Vagina (tissue), 2 donors: ENCODE data around the gene DNAH10. TPM values are rescaled to one million over a fixed set of nuclear protein-coding genes. Genes with fewer than 3 reads are reported as not detected.
A peak's percentile ranks its signal among the peaks of the same experiment; 100 is the strongest.

Source experiments
- DNase-seq, 2 donors: peaks; one replicate each; pipeline ENCODE4 v3.0.0-alpha.2; 2017; ENCODE audit errors: extremely low spot score in 2 of 2
- H3K27ac ChIP-seq: fragments of 200-600 bp; sonication (generic); one replicate; pipeline ENCODE4 v1.5.1; 2019
- H3K27me3 ChIP-seq: fragments of 200-600 bp; sonication (generic); one replicate; pipeline ENCODE4 v1.5.1; 2019
- H3K36me3 ChIP-seq, 2 donors: fragments of 200-600 bp; sonication (generic); one replicate each; pipeline ENCODE4 v1.5.1; 2017 to 2019
- H3K4me1 ChIP-seq: fragments of 200-600 bp; sonication (generic); one replicate; pipeline ENCODE4 v1.5.1; 2019
- H3K4me3 ChIP-seq, 2 donors: fragments of 200-600 bp; sonication (generic); 1 replicate in 1 of 2; 2 replicates in 1 of 2; pipeline ENCODE4 v1.5.1; 2016 to 2019
- H3K9me3 ChIP-seq: fragments of 200-600 bp; sonication (generic); one replicate; pipeline ENCODE4 v1.5.1; 2019
- POLR2A ChIP-seq, 2 donors: fragments of 450-650 bp; IDR thresholded peaks; one replicate each; pipeline ENCODE4 v1.6.1; 2017; ENCODE audit warnings: antibody characterized with exemption in 2 of 2, mild to moderate bottlenecking in 2 of 2, moderate library complexity in 2 of 2
- POLR2AphosphoS5 ChIP-seq, 2 donors: sonication (generic); formaldehyde crosslinking; IDR thresholded peaks; one replicate each; pipeline ENCODE4 v1.9.0; 2017; ENCODE audit warnings: antibody characterized with exemption in 2 of 2, mild to moderate bottlenecking in 2 of 2, low read depth in 1 of 2; ENCODE audit not compliant: insufficient read depth in 1 of 2
- intact Hi-C: fragments of 100-400 bp; cut with DNase I; formaldehyde crosslinking; loops from one replicate; pipeline ENCODE4 v1.15.1; 2023
- total RNA-seq: library from RNA; depleted of rRNA; stranded (reverse); fragments of >200 nt; gene quantifications from one replicate; pipeline ENCODE4 v1.2.3, GENCODE V29; 2016
- TF ChIP-seq, protein P1 (sequence below), 3 experiments: fragments of 450-650 bp in 2 of 3; fragments of 200-600 bp in 1 of 3; sonication (generic) in 1 of 3; IDR thresholded peaks; one replicate each; pipeline ENCODE4 v1.5.1; 2017 to 2019; ENCODE audit warnings: antibody characterized with exemption in 3 of 3, mild to moderate bottlenecking in 2 of 3, moderate library complexity in 2 of 3

The DNAH10 gene
- total RNA-seq, 1 donor from 2014 or later: not detected

DNA sequence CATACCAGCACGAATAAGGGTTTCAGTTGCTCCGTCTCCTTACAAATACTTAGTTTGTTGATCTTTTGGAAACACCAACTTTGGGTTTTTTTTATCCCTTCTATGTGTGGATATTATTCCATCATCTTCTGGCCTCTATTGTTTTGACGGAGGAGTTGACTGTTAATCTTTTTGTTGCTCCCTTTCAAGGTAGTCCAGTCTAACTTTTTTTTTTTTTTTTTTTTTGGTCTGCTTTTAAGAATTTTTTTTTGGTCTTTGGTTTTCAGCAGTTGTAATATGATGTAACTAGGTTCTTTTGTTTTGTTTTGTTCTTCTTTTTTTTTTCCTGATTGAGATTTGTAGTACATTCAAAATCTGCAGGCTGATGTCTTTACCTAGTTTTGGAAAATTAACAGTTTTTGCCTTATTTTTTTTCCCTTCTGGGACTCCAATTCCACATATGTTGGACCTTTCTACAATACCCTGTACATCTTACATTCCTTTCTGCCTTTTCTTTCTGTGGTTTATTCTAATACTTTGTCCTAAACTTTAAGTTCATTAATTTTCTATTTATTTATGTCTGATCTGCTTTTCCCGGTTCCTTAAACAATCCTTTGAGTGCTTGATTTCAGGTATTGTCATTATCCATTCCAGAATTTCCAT lies 54.9 kb downstream of the DNAH10 start:
- Histone ChIP-seq H3K4me3 (no peak overlapping the region), H3K4me1 (no peaks in the 10 kb centered on the region), H3K27ac (no peak overlapping the region), H3K36me3 (no peaks in the 10 kb centered on the region), H3K27me3 (no peaks in the 10 kb centered on the region), H3K9me3 (no peaks in the 10 kb centered on the region)
- intact Hi-C loops: no loop called here
- TF ChIP-seq POLR2AphosphoS5 (IDR thresholded peaks at IDR 0.05; ENCODE audit: insufficient read depth in 1 of 2, low read depth in 1 of 2): no peak
- TF ChIP-seq POLR2A (IDR thresholded peaks at IDR 0.05): no peak
- TF ChIP-seq, protein P1, sequence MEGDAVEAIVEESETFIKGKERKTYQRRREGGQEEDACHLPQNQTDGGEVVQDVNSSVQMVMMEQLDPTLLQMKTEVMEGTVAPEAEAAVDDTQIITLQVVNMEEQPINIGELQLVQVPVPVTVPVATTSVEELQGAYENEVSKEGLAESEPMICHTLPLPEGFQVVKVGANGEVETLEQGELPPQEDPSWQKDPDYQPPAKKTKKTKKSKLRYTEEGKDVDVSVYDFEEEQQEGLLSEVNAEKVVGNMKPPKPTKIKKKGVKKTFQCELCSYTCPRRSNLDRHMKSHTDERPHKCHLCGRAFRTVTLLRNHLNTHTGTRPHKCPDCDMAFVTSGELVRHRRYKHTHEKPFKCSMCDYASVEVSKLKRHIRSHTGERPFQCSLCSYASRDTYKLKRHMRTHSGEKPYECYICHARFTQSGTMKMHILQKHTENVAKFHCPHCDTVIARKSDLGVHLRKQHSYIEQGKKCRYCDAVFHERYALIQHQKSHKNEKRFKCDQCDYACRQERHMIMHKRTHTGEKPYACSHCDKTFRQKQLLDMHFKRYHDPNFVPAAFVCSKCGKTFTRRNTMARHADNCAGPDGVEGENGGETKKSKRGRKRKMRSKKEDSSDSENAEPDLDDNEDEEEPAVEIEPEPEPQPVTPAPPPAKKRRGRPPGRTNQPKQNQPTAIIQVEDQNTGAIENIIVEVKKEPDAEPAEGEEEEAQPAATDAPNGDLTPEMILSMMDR (IDR thresholded peaks at IDR 0.05): no peak
- DNase-seq: no peak

DNA sequence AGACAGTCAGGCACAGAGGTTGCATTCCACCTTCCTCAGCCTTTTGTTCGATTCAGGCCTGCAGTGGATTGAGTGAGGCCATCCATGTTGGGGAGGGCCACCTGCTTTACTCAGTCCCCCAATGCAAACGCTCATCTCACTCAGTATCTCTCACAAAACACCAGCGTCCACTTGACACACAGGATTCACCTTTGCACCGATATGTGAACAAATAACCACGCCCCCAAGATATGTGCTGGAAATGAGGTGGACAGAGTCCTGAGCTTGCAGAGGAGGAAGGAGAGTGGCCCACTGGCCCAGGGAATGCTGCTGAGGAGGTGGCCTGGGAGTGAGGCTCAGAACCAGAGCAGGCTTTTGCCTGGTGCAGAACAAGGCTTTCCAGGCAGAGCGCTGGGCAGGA lies 60.7 kb downstream of the DNAH10 start:
- H3K4me3 ChIP-seq: no peak overlapping the region
- intact Hi-C loops: no loop called here
- no peaks in the 10 kb centered on the region for H3K36me3 ChIP-seq
- no peaks in the 10 kb centered on the region for H3K27me3 ChIP-seq
- no peak for DNase-seq
- H3K27ac ChIP-seq: no peak overlapping the region
- no peaks in the 10 kb centered on the region for H3K9me3 ChIP-seq
- TF ChIP-seq POLR2A (IDR thresholded peaks at IDR 0.05): no peak
- TF ChIP-seq, protein P1 (IDR thresholded peaks at IDR 0.05): no peak
- TF ChIP-seq POLR2AphosphoS5 (IDR thresholded peaks at IDR 0.05; ENCODE audit: insufficient read depth in 1 of 2, low read depth in 1 of 2): no peak
- H3K4me1 ChIP-seq: no peaks in the 10 kb centered on the region

DNA sequence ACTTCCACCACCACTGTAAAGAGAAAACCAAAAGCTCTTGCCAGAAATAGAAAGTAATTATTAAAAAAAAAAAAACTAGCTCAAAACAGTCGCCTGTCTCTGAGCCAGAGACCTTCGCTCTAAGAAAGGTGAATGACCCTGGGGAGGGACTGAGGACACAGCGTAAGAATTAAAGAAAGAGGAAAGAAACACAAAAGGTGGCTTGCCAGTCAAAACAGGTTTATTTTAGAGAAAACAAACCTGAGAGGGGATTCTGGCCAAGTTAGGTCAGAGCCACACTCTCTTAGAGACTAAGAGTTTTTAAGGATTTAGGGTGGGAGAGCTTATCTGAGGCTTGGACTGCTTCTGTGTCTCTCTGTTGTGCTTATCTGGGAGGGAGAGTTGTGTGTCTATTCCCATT lies 66.0 kb downstream of the DNAH10 start:
- H3K4me1 ChIP-seq: no peaks in the 10 kb centered on the region
- no peak overlapping the region for H3K4me3 ChIP-seq
- H3K9me3 ChIP-seq: no peaks in the 10 kb centered on the region
- H3K36me3 ChIP-seq: no peaks in the 10 kb centered on the region
- no peaks in the 10 kb centered on the region for H3K27me3 ChIP-seq
- DNase-seq: no peak
- H3K27ac ChIP-seq: no peak overlapping the region
- intact Hi-C loops: no loop called here
- TF ChIP-seq, protein P1 (IDR thresholded peaks at IDR 0.05): no peak
- TF ChIP-seq POLR2A (IDR thresholded peaks at IDR 0.05) (no peak), POLR2AphosphoS5 (IDR thresholded peaks at IDR 0.05; ENCODE audit: insufficient read depth in 1 of 2, low read depth in 1 of 2) (no peak)

DNA sequence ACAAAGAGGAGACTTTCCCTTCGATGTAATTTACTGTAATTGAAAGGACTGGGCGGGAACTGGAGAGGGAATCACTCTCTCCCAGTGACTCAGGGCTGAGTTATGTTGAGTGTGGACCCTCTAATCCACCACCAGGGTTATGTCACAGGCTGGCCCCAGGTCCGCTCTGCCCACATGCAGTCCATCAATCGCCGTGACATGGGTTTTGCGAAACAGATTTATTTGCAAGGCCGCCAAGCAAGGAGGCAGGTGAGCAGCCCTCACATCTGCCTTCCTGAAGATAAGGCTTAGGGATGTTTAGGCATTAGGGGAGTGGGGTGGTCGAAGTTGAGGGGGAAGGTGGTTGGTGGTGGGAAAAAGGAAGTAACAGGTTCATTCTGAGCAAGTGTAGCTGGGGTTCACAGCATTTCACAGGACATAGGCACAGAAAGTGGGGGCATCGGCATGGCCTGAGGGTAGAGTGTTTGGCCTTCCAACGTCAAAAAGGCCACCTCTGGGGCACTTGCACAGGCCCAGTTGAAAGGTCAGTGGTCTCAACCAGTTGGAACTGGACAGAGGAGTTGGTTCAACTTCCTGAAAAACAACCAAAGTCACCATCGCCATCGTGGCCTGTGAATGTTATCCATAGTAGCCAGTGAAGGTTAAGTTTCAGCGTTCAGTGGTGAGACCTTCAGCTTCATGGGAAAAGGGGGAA lies 66.9 kb downstream of the DNAH10 start:
- peak in 1 of 2 donors; percentile 70 for DNase-seq
- TF ChIP-seq POLR2AphosphoS5 (IDR thresholded peaks at IDR 0.05; ENCODE audit: insufficient read depth in 1 of 2, low read depth in 1 of 2) (no peak), POLR2A (IDR thresholded peaks at IDR 0.05) (no peak)
- TF ChIP-seq, protein P1 (IDR thresholded peaks at IDR 0.05): no peak
- H3K4me1 ChIP-seq: no peaks in the 10 kb centered on the region
- intact Hi-C loops: no loop called here
- H3K9me3 ChIP-seq: no peaks in the 10 kb centered on the region
- no peaks in the 10 kb centered on the region for H3K36me3 ChIP-seq
- H3K27me3 ChIP-seq: no peaks in the 10 kb centered on the region
- H3K4me3 ChIP-seq: no peak overlapping the region
- no peak overlapping the region for H3K27ac ChIP-seq

DNA sequence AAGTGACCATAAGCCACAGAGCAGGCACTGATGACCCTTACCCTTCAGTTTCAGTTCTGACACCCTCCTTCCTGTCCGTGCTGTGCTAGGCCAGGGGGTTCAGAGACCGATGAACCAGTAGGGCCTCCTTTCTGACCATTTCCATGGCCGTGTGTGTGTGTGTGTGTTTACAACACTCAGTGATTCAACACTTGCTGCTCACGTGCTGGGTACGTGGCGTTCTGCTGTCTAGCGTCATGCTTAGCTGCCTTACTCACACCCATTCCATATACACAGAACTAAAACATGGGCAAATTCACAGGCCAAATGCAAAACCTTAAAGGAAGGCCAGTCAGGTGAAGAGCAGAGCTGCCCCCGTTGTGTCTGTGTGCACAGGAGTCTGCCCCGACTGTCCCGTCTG lies 67.5 kb downstream of the DNAH10 start:
- Histone ChIP-seq H3K27ac (no peak overlapping the region), H3K4me3 (no peak overlapping the region), H3K36me3 (no peaks in the 10 kb centered on the region), H3K9me3 (no peaks in the 10 kb centered on the region), H3K4me1 (no peaks in the 10 kb centered on the region), H3K27me3 (no peaks in the 10 kb centered on the region)
- DNase-seq: peak in 1 of 2 donors; percentile 46
- TF ChIP-seq, protein P1 (IDR thresholded peaks at IDR 0.05): no peak
- TF ChIP-seq POLR2A (IDR thresholded peaks at IDR 0.05): no peak
- no peak for TF ChIP-seq POLR2AphosphoS5 (IDR thresholded peaks at IDR 0.05; ENCODE audit: insufficient read depth in 1 of 2, low read depth in 1 of 2)
- intact Hi-C loops: no loop called here
